Neural progenitor cell (in vitro differentiated cells): ENCODE measurements around the gene UBE2V1. TPM values are rescaled to one million over a fixed set of nuclear protein-coding genes. Genes with fewer than 3 reads are reported as not detected.

ENCODE experiments used
- DNase-seq: peaks from one replicate; pipeline ENCODE4 v3.0.0-alpha.2; 2016; ENCODE audit warnings: low spot score
- H2AFZ ChIP-seq: fragments of 200-600 bp; sonication (generic); replicated peaks from 2 replicates; pipeline ENCODE4 v1.6.1; 2016; ENCODE audit warnings: antibody characterized with exemption
- H3F3A ChIP-seq: fragments of 200-600 bp; sonication (generic); 2 replicates; pipeline ENCODE4 v1.6.1; 2016; ENCODE audit warnings: antibody characterized with exemption, low read depth
- H3K27ac ChIP-seq: fragments of 200-600 bp; sonication (generic); 2 replicates; pipeline ENCODE4 v1.5.1; 2016; ENCODE audit warnings: mild to moderate bottlenecking
- H3K27me3 ChIP-seq: fragments of 200-600 bp; sonication (generic); 2 replicates; pipeline ENCODE4 v1.6.1; 2016; ENCODE audit warnings: mild to moderate bottlenecking, moderate library complexity
- H3K36me3 ChIP-seq: fragments of 200-600 bp; sonication (generic); 2 replicates; pipeline ENCODE4 v1.5.1; 2016
- H3K4me1 ChIP-seq: fragments of 200-600 bp; sonication (generic); 2 replicates; pipeline ENCODE4 v1.6.1; 2016; ENCODE audit warnings: mixed run types
- H3K4me2 ChIP-seq: fragments of 200-600 bp; sonication (generic); 2 replicates; pipeline ENCODE4 v1.6.1; 2016
- H3K4me3 ChIP-seq: fragments of 200-600 bp; sonication (generic); 2 replicates; pipeline ENCODE4 v1.5.1; 2016
- H3K79me2 ChIP-seq: fragments of 200-600 bp; sonication (generic); 2 replicates; pipeline ENCODE4 v1.6.1; 2016; ENCODE audit warnings: low read depth
- H3K9ac ChIP-seq: fragments of 200-600 bp; sonication (generic); 2 replicates; pipeline ENCODE4 v1.6.1; 2016
- H3K9me3 ChIP-seq: fragments of 200-600 bp; sonication (generic); 2 replicates; pipeline ENCODE4 v1.5.1; 2016; ENCODE audit warnings: low read depth
- H4K20me1 ChIP-seq: fragments of 200-600 bp; sonication (generic); 2 replicates; pipeline ENCODE4 v1.6.1; 2016; ENCODE audit warnings: low read depth
- H3K27ac Mint-ChIP-seq: 3 replicates; pipeline ENCODE4 v1.8.0; 2021; ENCODE audit warnings: mixed read lengths
- H3K27me3 Mint-ChIP-seq: 2 replicates; pipeline ENCODE4 v1.8.0; 2022; ENCODE audit warnings: low read depth, mild to moderate bottlenecking, inconsistent platforms, moderate library complexity, mixed read lengths; ENCODE audit not compliant: insufficient read depth
- H3K36me3 Mint-ChIP-seq: 3 replicates; pipeline ENCODE4 v1.8.0; 2021; ENCODE audit warnings: mixed read lengths
- H3K4me1 Mint-ChIP-seq: 3 replicates; pipeline ENCODE4 v1.8.0; 2021; ENCODE audit warnings: mixed read lengths
- H3K4me3 Mint-ChIP-seq: 3 replicates; pipeline ENCODE4 v1.8.0; 2021; ENCODE audit warnings: mild to moderate bottlenecking, moderate library complexity, mixed read lengths
- H3K9me3 Mint-ChIP-seq: 3 replicates; pipeline ENCODE4 v1.8.0; 2020; ENCODE audit warnings: mixed read lengths
- CTCF ChIP-seq: fragments of 200-600 bp; sonication (generic); IDR thresholded peaks from 2 replicates; pipeline ENCODE4 v1.5.1; 2017; ENCODE audit warnings: antibody characterized with exemption, mild to moderate bottlenecking
- EZH2 ChIP-seq: fragments of 200-600 bp; sonication (generic); IDR thresholded peaks from 2 replicates; pipeline ENCODE4 v1.6.1; 2017; ENCODE audit warnings: antibody characterized with exemption, mild to moderate bottlenecking, moderate library complexity
- EZH2phosphoT487 ChIP-seq: fragments of 200-600 bp; sonication (generic); IDR thresholded peaks from 2 replicates; pipeline ENCODE4 v1.6.1; 2017; ENCODE audit warnings: antibody characterized with exemption
- total RNA-seq: library from RNA; depleted of rRNA; stranded (reverse); fragments of >200 nt; gene quantifications from 2 replicates; pipeline ENCODE4 v1.2.3, GENCODE V29; 2015; ENCODE audit warnings: low replicate concordance

The UBE2V1 gene
- total RNA-seq, 1 donor from 2014 or later, result 143 TPM

GRCh38 chr20:50121858-50122271 is 8.9 kb upstream of the UBE2V1 start:
- Histone ChIP-seq H4K20me1 (no peaks in the 10 kb centered on the region), H2AFZ (no peak overlapping the region), H3K36me3 (no peaks in the 10 kb centered on the region), H3K9me3 (no peaks in the 10 kb centered on the region), H3K9ac (no peak overlapping the region), H3K4me2 (no peak overlapping the region), H3K4me1 (no peaks in the 10 kb centered on the region), H3F3A (peaks cover 18% of the 10 kb centered on the region), H3K27me3 (no peaks in the 10 kb centered on the region), H3K79me2 (no peaks in the 10 kb centered on the region), H3K4me3 (no peak overlapping the region), H3K27ac (no peak overlapping the region)
- Mint-ChIP-seq H3K4me1 (no peaks in the 10 kb centered on the region), H3K36me3 (peaks cover 20% of the 10 kb centered on the region), H3K9me3 (no peaks in the 10 kb centered on the region), H3K27me3 (peaks cover 4% of the 10 kb centered on the region), H3K27ac (no peak overlapping the region), H3K4me3 (no peak overlapping the region)
- no peak for DNase-seq
- TF ChIP-seq EZH2phosphoT487, result no peak
- no peak for TF ChIP-seq EZH2
- TF ChIP-seq CTCF, result no peak

DNA sequence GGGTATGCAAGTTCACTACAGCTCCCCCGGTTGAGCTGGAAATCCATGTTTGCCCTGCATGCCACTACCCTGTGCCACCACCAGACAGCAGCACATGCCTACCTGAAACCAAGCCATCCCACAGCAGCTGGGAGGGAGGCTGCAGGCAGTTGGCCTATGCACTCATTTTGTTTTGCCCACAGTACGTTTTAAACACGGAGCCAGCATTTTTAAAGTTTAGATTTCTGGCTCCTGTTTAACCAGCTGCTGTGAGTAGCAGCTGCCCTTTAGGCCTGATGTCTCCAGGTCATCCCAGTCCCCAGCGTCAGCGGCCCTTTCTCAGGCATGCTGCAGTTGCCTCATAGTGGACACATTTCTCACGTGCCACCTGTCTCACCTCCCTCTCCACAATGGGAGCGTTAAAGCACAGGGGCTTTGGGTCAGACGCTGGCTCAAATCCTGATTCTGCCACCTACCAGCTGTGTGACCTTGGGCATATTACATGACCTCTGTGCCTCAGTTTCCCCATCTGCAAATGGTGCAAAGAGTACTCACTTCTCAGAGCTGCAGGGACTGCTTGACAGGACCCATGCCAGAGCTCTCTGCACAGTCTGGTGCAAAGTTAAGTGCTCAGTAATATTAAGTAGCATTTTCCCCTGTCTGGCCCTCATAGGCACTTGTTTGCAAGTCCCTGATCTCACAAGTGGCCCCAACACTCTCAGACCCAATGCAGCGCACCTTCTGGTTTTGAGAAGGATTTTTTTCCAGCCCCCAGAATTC is 8.2 kb upstream of the UBE2V1 start:
- no peak overlapping the region for H3K9ac ChIP-seq
- H3K9me3 ChIP-seq, result no peaks in the 10 kb centered on the region
- H2AFZ ChIP-seq, result no peak overlapping the region
- H3K27me3 Mint-ChIP-seq, result peaks cover 4% of the 10 kb centered on the region
- no peaks in the 10 kb centered on the region for H3K9me3 Mint-ChIP-seq
- peak; percentile 70 for DNase-seq
- H3K4me2 ChIP-seq, result no peak overlapping the region
- H3F3A ChIP-seq, result peaks cover 20% of the 10 kb centered on the region
- no peaks in the 10 kb centered on the region for H3K4me1 ChIP-seq
- H4K20me1 ChIP-seq, result no peaks in the 10 kb centered on the region
- H3K27ac ChIP-seq, result no peak overlapping the region
- peaks cover 2% of the 10 kb centered on the region for H3K4me1 Mint-ChIP-seq
- TF ChIP-seq EZH2phosphoT487 (no peak), EZH2 (no peak), CTCF (peak; percentile 69)
- peaks cover 20% of the 10 kb centered on the region for H3K36me3 Mint-ChIP-seq
- no peak overlapping the region for H3K4me3 ChIP-seq
- no peaks in the 10 kb centered on the region for H3K79me2 ChIP-seq
- no peak overlapping the region for H3K27ac Mint-ChIP-seq
- no peaks in the 10 kb centered on the region for H3K27me3 ChIP-seq
- H3K36me3 ChIP-seq, result no peaks in the 10 kb centered on the region
- H3K4me3 Mint-ChIP-seq, result peak overlapping the region; percentile 5

- no peak overlapping the region for H3K4me2 ChIP-seq
- no peak overlapping the region for H3K27ac Mint-ChIP-seq
- H3K36me3 ChIP-seq, result no peaks in the 10 kb centered on the region
- no peak overlapping the region for H2AFZ ChIP-seq
- no peaks in the 10 kb centered on the region for H3K9me3 Mint-ChIP-seq
- H3F3A ChIP-seq, result peaks cover 40% of the 10 kb centered on the region
- peaks cover 17% of the 10 kb centered on the region for H3K4me1 ChIP-seq
- H3K36me3 Mint-ChIP-seq, result peaks cover 8% of the 10 kb centered on the region
- H3K4me1 Mint-ChIP-seq, result peaks cover 24% of the 10 kb centered on the region
- H3K79me2 ChIP-seq, result peaks cover 22% of the 10 kb centered on the region
- no peak for DNase-seq
- H4K20me1 ChIP-seq, result no peaks in the 10 kb centered on the region
- H3K9me3 ChIP-seq, result no peaks in the 10 kb centered on the region
- H3K4me3 ChIP-seq, result no peak overlapping the region
- H3K27me3 Mint-ChIP-seq, result no peaks in the 10 kb centered on the region
- H3K27me3 ChIP-seq, result no peaks in the 10 kb centered on the region
- H3K4me3 Mint-ChIP-seq, result no peak overlapping the region
- H3K27ac ChIP-seq, result no peak overlapping the region
- no peak overlapping the region for H3K9ac ChIP-seq
- TF ChIP-seq EZH2 (no peak), EZH2phosphoT487 (no peak), CTCF (no peak)
These were observed 5.3 kb upstream of the UBE2V1 start for GRCh38 chr20:50118203-50118602.
